Hematopoietic multipotent progenitor cell (in vitro differentiated cells): Measurements from ENCODE around the gene RFK. TPM values are rescaled to one million over a fixed set of nuclear protein-coding genes. Genes with fewer than 3 reads are reported as not detected.

Source experiments
- DNase-seq, 3 donors: peaks; one replicate each; pipeline ENCODE4 v3.0.0-alpha.2; 2011 to 2015; ENCODE audit warnings: low read depth in 2 of 3, low spot score in 2 of 3
- total RNA-seq: library from RNA; depleted of rRNA; stranded (reverse); fragments of >200 nt; gene quantifications from one replicate; pipeline ENCODE4 v1.2.3, GENCODE V29; 2012

The RFK gene
- total RNA-seq, 1 donor, result 20.7 TPM

DNA sequence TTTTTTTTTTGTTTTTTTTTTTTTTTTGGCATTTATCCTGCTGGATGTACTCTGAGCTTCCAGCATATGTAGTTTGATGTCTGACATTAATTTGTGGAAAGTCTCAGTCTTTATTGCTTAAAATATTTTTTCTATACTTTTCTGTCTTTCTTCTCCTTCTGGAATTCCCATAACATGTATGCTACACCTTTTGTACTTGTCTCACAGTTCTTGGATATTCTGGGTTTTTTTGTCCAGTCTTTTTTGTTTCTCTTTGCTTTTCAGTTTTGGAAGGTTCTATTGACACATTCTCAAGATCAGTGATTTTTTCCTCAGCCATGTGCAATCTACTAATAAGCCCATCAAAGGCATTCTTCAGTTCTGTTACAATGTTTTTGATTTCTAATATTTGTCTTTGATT lies 19.4 kb upstream of the RFK start:
- DNase-seq, result no peak

DNA sequence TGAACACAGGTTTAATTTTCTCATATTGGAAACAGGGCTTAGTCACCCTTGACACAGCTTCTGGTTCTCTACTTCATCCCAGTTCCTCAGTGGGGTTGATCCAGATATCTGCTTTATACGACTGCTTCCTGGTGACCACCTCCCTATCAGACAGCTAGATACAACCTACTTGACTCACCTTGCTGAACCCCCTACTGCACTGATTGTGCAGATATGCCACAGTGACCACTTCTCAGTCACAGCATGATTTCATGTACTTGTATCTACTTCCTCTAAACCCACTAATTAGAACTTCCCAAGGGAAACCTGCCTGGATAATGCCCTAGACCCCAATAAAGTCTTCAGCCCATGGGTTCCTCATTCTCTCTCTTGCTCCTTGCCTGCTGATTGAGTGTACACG lies 18.4 kb upstream of the RFK start:
- no peak for DNase-seq

DNA sequence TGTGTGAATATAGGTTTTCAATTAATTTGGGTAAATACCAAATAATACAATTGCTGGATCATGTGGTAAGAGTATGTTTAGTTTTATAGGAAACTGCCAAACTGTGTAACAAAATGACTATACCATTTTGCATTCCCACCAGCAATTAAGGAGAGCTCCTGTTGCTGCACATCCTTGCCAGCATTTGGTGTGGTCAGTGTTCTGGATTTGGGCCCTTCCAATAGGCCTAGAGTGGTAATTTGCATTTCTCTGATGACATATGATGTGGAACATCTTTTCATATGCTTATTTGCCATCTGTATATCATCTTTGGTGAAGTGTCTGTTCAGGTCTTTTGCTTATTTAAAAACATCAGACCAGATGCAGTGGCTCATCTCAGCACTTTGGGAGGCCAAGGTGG lies 11.6 kb upstream of the RFK start:
- DNase-seq, result no peak

GRCh38 chr9:76405340-76405739 lies 11.1 kb upstream of the RFK start:
- no peak for DNase-seq

- no peak for DNase-seq
Measured at GRCh38 chr9:76404401-76404800, 10.2 kb upstream of the RFK start.

DNA sequence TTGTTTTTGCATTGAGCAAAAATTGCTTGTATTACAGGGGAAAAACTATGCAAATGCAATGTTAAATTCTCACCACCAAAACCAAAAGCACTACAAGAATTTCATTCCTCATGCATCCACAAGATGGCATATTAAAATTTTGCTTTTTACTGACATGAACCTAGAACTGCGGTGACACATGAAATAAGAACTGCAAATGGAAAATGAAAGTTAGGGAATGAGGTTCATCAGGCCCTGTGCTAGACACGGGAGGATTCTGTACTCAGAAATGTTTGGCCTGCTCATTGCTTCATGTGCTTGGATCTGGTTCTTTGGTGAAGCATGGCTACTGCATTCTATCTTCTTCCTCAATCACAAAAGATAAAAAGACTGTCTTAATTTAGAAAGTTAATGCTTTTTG lies 9.1 kb upstream of the RFK start:
- peak; percentile 21 to 84 (median 59) for DNase-seq

GRCh38 chr9:76401580-76402354 lies 7.5 kb upstream of the RFK start:
- no peak for DNase-seq

DNA sequence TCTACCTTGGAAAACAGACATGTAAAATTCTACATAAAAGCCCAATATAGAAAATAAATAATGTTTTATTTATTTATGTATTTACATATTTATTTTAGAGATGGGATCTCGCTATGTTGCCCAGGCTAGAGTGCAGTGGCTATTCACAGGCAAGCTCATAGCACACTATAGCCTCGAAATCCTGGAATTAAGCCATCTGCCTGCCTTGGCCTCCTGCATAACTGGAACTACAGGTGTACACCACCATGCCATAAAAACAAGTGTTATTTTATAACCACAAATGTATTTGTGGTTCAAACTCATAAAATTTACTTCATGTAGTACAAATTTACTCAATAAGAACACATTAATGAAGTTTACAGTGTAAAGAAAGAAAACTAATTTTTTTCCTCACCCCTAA lies 7.0 kb upstream of the RFK start:
- no peak for DNase-seq

- DNase-seq, result no peak
Measured at GRCh38 chr9:76400534-76401096, 6.4 kb upstream of the RFK start.

DNA sequence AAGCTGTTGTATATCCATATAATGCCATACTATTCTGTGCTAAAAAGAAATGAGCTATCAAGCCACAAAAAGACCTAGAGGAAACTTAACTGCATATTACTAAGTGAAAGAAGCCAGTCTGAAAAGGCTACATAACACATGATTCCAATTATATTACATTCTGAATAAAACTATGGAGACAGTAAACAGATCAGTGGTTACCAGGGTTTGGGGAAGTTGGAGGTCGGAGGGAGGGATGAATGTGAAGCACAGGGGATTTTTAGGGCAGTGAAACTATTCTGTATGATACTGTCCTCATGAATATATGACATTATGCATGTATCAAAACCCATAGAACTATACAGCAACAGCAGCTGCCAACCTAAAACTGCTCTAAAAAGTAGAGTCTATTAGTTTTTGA lies 5.6 kb upstream of the RFK start:
- DNase-seq, result peak in 1 of 3 donors; percentile 6

- no peak for DNase-seq
Measured at GRCh38 chr9:76396597-76396996, 2.4 kb upstream of the RFK start.

GRCh38 chr9:76396144-76396543 lies 1.9 kb upstream of the RFK start:
- DNase-seq, result no peak

DNA sequence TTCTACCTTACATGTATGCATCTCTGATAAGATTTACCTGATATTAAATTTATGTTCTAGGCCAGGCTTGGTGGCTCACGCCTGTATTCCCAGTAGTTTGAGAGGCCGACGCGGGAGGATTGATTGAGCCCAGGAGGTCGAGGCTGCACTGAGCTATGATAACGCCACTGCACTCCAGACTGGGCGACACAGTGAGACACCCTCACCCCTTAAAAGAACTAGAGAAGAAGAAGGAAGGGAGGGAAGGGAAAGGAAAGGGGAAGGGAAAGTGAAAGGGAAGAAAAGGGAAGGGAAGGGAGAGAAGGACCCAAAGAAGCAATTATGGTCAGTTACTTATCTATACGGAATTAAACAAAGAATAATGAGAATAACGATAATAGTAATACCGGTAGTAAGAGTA lies 1.2 kb upstream of the RFK start:
- peak in 1 of 3 donors; percentile 6 for DNase-seq

DNA sequence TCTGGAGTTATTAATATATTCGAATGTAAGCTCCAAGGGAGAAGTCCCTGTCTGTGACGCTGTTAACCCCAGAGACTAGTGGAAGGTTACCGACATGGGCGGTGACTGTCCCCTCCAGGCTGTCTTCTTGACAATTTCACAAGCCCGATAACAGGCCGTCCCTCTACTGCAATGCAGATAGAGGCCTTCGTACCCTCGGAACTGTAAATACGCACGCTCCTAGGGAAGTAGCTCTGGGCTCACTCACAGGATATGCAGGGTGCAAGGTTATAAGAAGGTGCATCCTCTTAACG lies 680 bp upstream of the RFK start:
- DNase-seq, result peak in 2 of 3 donors; percentile 75 to 82

- DNase-seq, result peak in 1 of 3 donors; percentile 11
Measured at GRCh38 chr9:76390656-76391055, 3.6 kb downstream of the RFK start.

DNA sequence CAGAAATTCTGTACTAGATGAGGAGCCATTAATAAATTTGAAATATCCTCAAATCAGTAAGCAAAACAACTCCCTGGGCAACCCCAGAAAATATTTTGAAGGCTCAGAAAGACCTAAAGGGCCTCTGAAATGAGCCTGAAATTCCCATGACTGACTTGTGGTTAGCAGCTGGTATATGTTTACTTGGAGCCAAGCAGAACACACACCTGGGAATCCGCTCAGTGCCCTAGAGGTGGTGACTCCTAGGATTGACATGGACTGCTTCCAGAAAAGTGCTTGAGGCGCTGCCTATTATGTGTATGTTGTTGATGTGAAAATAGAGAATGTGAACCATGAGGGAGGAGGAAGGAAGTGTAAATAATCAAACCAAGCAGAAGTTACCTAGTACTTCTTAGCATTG lies 14.7 kb downstream of the RFK start:
- no peak for DNase-seq

DNA sequence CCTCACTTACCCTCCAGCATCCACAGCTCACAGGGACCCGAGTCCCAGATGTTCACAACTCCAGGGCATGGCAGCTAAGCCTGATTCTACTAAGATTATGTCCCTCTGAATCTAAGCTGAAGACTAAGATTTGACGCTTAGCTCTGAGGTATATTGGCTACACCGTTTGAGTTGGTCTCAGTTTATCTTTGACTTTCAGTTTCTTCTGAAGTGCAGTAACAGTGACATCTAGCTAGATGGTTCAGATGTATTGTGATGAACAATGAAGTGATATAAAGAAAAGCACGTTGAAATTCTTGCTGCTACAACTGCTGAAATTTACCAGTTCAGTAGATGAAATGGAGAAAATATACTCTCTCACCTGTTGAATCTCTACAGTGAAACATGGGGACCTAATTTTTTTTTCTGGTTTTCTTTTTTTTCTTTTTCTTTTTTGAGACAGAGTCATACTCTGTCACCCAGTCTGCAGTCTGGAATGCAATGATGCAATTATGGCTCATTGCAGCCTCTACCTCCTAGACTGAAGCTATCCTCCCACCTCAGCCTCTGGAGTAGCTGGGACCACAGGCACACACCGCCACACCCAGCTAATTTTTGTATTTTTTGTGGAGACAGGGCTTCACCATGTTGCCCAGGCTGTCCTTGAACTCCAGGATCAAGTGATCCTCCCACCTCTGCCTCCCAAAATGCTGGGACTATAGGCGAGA lies 15.7 kb downstream of the RFK start:
- no peak for DNase-seq

GRCh38 chr9:76377791-76378190 lies 16.4 kb downstream of the RFK start:
- no peak for DNase-seq

GRCh38 chr9:76374783-76375559 lies 19.3 kb downstream of the RFK start:
- peak in 1 of 3 donors; percentile 43 for DNase-seq

GRCh38 chr9:76373784-76374474 lies 20.3 kb downstream of the RFK start:
- DNase-seq, result no peak
